Osteoblast (primary cell): Measurements from ENCODE around the gene SOCS7. TPM values are rescaled to one million over a fixed set of nuclear protein-coding genes. Genes with fewer than 3 reads are reported as not detected.

Experiments
- DNase-seq: peaks from one replicate; pipeline ENCODE4 v3.0.0; 2011; ENCODE audit warnings: low spot score, mixed read lengths; ENCODE audit not compliant: insufficient read length; ENCODE audit errors: missing footprints
- H2AFZ ChIP-seq: 2 replicates; pipeline ENCODE4 v1.6.0; 2011; ENCODE audit warnings: mild to moderate bottlenecking, low read length
- H3K27ac ChIP-seq: 2 replicates; pipeline ENCODE4 v1.5.1; 2011; ENCODE audit warnings: mild to moderate bottlenecking, low read depth, low read length, moderate library complexity
- H3K27me3 ChIP-seq: 2 replicates; pipeline ENCODE4 v1.6.0; 2012; ENCODE audit warnings: mild to moderate bottlenecking, control low read depth, inconsistent platforms, low read length, moderate library complexity; ENCODE audit not compliant: insufficient read depth
- H3K36me3 ChIP-seq: 2 replicates; pipeline ENCODE4 v1.5.1; 2011; ENCODE audit warnings: mild to moderate bottlenecking, low read length, control low read depth, moderate library complexity; ENCODE audit not compliant: insufficient read depth
- H3K4me1 ChIP-seq: 2 replicates; pipeline ENCODE4 v1.5.1; 2011; ENCODE audit warnings: mild to moderate bottlenecking, low read length, control low read depth, moderate library complexity; ENCODE audit not compliant: insufficient read depth
- H3K4me2 ChIP-seq: 2 replicates; pipeline ENCODE4 v1.6.0; 2011; ENCODE audit warnings: mild to moderate bottlenecking, low read length; ENCODE audit not compliant: insufficient read depth
- H3K4me3 ChIP-seq: fragments of 200-600 bp; sonication (generic); 3 replicates; pipeline ENCODE4 v1.5.1; 2012; ENCODE audit warnings: mild to moderate bottlenecking, low read length, inconsistent platforms; ENCODE audit not compliant: insufficient read depth
- H3K79me2 ChIP-seq: 2 replicates; pipeline ENCODE4 v1.6.0; 2012; ENCODE audit warnings: mild to moderate bottlenecking, low read length, control low read depth, inconsistent platforms; ENCODE audit not compliant: insufficient read depth
- H3K9me3 ChIP-seq: 2 replicates; pipeline ENCODE4 v1.5.1; 2011; ENCODE audit warnings: low read depth, low read length, control low read depth
- H4K20me1 ChIP-seq: 2 replicates; pipeline ENCODE4 v1.6.0; 2012; ENCODE audit warnings: mild to moderate bottlenecking, low read length, control low read depth; ENCODE audit not compliant: insufficient read depth
- total RNA-seq: library from RNA; depleted of rRNA; stranded (reverse); fragments of >200 nt; gene quantifications from 2 replicates; pipeline ENCODE4 v1.2.3, GENCODE V29; 2012
- TF ChIP-seq, protein P1 (sequence below): IDR thresholded peaks from 2 replicates; pipeline ENCODE4 v1.5.1; 2011; ENCODE audit warnings: mild to moderate bottlenecking, low read depth, low read length, moderate library complexity; ENCODE audit errors: extremely low read depth

The SOCS7 gene
- total RNA-seq, 1 donor = 16.3 TPM

DNA sequence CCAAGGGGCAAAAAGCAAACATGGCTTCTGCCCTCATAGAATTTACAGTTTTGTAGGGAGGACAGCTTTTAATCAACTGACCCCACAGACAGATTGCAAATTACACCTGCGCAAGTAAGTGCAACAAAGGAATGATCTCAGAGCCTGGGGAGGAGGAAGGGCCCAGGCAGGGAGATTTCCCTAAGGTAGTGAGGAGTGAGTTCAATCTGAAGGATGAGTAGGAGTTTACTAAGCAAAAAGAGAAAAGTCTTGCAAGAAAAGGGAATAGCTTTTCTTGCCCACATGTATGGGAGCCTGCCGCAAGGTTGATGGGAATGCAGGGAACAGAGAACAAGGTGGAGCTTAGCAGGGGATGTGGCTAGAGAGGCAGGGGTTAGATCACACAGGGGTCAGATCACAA, 1.6 kb upstream of the SOCS7 start:
- no peaks in the 10 kb centered on the region for H3K27me3 ChIP-seq
- no peaks in the 10 kb centered on the region for H3K9me3 ChIP-seq
- H3K4me1 ChIP-seq = peaks cover 16% of the 10 kb centered on the region
- H3K4me3 ChIP-seq = no peak overlapping the region
- no peak overlapping the region for H2AFZ ChIP-seq
- TF ChIP-seq, protein P1, sequence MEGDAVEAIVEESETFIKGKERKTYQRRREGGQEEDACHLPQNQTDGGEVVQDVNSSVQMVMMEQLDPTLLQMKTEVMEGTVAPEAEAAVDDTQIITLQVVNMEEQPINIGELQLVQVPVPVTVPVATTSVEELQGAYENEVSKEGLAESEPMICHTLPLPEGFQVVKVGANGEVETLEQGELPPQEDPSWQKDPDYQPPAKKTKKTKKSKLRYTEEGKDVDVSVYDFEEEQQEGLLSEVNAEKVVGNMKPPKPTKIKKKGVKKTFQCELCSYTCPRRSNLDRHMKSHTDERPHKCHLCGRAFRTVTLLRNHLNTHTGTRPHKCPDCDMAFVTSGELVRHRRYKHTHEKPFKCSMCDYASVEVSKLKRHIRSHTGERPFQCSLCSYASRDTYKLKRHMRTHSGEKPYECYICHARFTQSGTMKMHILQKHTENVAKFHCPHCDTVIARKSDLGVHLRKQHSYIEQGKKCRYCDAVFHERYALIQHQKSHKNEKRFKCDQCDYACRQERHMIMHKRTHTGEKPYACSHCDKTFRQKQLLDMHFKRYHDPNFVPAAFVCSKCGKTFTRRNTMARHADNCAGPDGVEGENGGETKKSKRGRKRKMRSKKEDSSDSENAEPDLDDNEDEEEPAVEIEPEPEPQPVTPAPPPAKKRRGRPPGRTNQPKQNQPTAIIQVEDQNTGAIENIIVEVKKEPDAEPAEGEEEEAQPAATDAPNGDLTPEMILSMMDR = no peak
- H3K4me2 ChIP-seq = no peak overlapping the region
- no peaks in the 10 kb centered on the region for H3K36me3 ChIP-seq
- no peak for DNase-seq
- H3K79me2 ChIP-seq = peaks cover 30% of the 10 kb centered on the region
- H4K20me1 ChIP-seq = peaks cover 20% of the 10 kb centered on the region
- no peak overlapping the region for H3K27ac ChIP-seq

DNA sequence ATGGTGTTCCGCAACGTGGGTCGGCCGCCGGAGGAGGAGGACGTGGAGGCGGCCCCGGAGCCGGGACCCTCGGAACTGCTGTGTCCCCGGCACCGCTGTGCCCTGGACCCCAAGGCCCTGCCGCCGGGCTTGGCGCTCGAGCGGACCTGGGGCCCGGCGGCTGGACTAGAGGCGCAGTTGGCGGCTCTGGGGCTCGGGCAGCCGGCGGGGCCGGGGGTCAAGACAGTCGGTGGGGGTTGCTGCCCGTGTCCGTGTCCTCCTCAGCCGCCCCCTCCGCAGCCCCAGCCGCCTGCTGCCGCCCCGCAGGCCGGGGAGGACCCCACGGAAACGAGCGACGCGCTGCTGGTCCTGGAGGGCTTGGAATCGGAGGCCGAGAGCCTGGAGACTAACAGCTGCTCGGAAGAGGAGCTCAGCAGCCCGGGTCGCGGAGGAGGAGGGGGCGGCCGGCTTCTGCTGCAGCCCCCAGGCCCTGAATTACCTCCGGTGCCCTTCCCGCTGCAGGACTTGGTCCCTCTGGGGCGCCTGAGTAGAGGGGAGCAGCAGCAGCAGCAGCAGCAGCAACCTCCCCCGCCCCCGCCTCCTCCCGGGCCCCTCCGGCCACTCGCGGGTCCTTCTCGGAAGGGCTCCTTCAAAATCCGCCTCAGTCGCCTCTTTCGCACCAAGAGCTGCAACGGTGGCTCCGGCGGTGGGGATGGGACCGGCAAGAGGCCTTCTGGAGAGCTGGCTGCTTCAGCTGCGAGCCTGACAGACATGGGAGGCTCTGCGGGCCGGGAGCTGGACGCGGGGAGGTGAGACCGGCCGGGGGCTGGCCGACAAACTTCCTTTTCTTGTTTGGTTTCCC, 821 bp downstream of the SOCS7 start:
- Histone ChIP-seq H3K79me2 (peaks cover 53% of the 10 kb centered on the region), H3K4me1 (peaks cover 18% of the 10 kb centered on the region), H4K20me1 (peaks cover 23% of the 10 kb centered on the region), H3K4me3 (peak overlapping the region; percentile 79), H3K36me3 (no peaks in the 10 kb centered on the region), H3K9me3 (no peaks in the 10 kb centered on the region), H2AFZ (peak overlapping the region; percentile 0), H3K4me2 (peak overlapping the region; percentile 82), H3K27ac (peak overlapping the region; percentile 59), H3K27me3 (no peaks in the 10 kb centered on the region)
- TF ChIP-seq, protein P1 = no peak
- DNase-seq = no peak

DNA sequence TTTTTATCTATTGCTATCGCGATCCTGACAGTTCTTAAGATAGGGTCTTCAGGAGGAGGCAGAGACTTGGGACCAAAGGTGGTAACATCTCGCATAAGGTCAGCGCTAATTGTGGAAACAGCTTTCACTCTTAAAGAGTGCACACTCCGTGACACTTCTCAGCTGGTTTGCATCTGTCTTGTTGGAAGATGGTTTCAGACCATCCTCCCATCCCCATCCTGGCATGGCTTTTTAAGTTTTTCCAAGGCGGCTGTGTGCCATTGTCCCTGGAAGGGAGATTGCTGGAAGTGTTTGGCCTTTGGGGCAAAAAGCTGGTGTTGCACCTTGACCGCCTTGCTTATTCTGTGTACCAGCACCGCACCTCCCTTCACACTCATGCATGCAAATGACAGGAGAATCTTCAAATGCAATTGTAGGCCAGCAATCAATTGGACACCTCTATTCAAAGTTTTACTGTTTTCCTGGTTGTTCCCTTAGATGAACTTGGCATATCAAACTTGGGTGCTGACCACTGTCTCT, 1.5 kb downstream of the SOCS7 start:
- TF ChIP-seq, protein P1 = no peak
- H3K79me2 ChIP-seq = peaks cover 59% of the 10 kb centered on the region

DNA sequence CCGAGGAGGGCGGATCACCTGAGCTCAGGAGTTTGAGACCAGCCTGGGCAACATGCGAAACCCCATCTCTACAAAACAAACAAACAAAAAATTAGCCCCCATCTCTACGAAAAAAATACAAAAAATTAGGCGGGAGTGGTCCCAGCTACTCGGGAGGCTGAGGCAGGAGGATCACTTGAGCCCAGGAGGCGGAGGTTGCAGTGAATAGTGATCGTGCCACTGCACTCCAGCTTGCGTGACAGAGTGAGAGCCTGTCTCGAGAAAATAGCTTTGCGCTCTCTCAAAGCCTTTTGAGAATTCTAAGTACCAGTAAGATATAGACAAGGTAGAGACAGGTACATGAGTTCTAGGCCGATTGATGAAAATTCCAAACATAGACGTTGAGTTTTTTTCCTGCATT, 2.0 kb downstream of the SOCS7 start:
- Histone ChIP-seq H2AFZ (no peak overlapping the region), H4K20me1 (peaks cover 29% of the 10 kb centered on the region), H3K79me2 (peaks cover 64% of the 10 kb centered on the region), H3K36me3 (no peaks in the 10 kb centered on the region), H3K27ac (no peak overlapping the region), H3K4me3 (peak overlapping the region; percentile 79), H3K4me1 (peaks cover 20% of the 10 kb centered on the region), H3K4me2 (peak overlapping the region; percentile 82), H3K27me3 (no peaks in the 10 kb centered on the region), H3K9me3 (no peaks in the 10 kb centered on the region)
- TF ChIP-seq, protein P1 = no peak
- no peak for DNase-seq

More for the DNA sequence above, 1.5 kb downstream of the SOCS7 start:
- Histone ChIP-seq H3K36me3 (no peaks in the 10 kb centered on the region), H4K20me1 (peaks cover 28% of the 10 kb centered on the region), H3K4me2 (peak overlapping the region; percentile 82), H3K27me3 (no peaks in the 10 kb centered on the region), H3K9me3 (no peaks in the 10 kb centered on the region), H2AFZ (peak overlapping the region; percentile 0), H3K27ac (peak overlapping the region; percentile 59), H3K4me3 (peak overlapping the region; percentile 79), H3K4me1 (peaks cover 20% of the 10 kb centered on the region)
- no peak for DNase-seq
